IMR-90 (cell line): ENCODE results near the gene STAC3.

Experiments
- CTCF ChIP-seq: conservative IDR thresholded peaks from 2 replicates; pipeline ENCODE4 v1.5.1; 2012; ENCODE audit warnings: mild to moderate bottlenecking, low read depth, low read length, improper control_type of control experiment
- ELK1 ChIP-seq: fragments of 150-350 bp; IDR thresholded peaks from 2 replicates; pipeline ENCODE4 v1.6.1; 2016; ENCODE audit warnings: low read depth, mild to moderate bottlenecking, low read length, moderate library complexity, borderline replicate concordance
- POLR2A ChIP-seq: IDR thresholded peaks from 2 replicates; pipeline ENCODE4 v1.6.1; 2012; ENCODE audit warnings: mild to moderate bottlenecking, low read depth, low read length
- RAD21 ChIP-seq: IDR thresholded peaks from 2 replicates; pipeline ENCODE4 v1.6.1; 2012; ENCODE audit warnings: low read length, improper control_type of control experiment
- RFX5 ChIP-seq: IDR thresholded peaks from 2 replicates; pipeline ENCODE4 v1.8.0; 2012; ENCODE audit warnings: low read depth, mild to moderate bottlenecking, low read length, moderate library complexity
- USF2 ChIP-seq: fragments of 150-350 bp; IDR thresholded peaks from 2 replicates; pipeline ENCODE4 v1.6.1; 2017; ENCODE audit warnings: mild to moderate bottlenecking, antibody characterized with exemption, low read length, low read depth

DNA sequence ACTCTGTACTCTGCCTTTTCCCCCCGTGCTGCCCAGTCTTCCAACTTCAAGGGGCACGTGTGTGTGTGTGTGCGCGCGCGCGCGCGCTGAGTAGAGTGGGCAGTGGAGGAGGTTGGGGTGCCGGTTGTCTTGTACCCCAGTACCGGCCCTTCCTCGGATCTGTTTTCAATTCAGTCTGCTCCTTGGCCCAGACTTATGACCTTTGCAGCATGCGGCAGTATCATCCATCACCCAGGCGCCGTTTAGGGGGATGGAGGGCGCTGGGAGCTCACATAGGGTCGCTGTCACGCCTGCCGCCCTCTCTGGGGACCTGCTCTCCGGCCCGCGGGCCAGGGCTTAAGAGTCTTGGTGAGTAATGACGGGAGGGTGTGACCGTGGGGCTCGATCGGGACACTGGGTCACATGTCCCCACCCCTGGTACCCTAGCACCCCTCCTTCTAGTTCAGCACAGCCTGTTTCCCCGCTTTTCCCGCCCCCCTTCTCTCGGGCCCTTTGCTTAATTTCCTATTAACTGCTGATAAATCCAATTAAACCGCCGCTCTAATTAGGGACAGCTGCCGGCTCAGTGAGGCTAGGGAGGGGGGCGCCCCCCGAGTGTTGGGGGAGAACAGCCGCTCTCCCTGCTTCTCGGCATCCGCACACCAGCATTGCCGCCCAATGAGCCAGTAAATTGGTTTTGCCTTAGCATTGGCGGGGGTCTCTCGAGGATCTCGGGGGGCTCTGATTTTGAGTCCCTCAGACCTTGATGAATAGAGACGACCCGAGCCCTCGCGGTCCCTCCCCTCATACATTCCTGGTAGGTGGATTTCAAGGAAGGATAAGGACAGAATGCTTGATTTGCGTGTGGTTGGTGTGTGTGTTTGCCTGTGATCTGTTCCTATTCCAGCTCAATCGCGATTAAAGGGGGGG, 9.3 kb downstream of the STAC3 start:
- no peak for TF ChIP-seq CTCF
- no peak for TF ChIP-seq RAD21
- no peak for TF ChIP-seq POLR2A
- TF ChIP-seq RFX5: no peak
- TF ChIP-seq ELK1: no peak
- TF ChIP-seq USF2: no peak
